ENCODE results near the gene CLPTM1L.
A peak's percentile ranks its signal among the peaks of the same experiment; 100 is the strongest.

The CLPTM1L gene

DNA sequence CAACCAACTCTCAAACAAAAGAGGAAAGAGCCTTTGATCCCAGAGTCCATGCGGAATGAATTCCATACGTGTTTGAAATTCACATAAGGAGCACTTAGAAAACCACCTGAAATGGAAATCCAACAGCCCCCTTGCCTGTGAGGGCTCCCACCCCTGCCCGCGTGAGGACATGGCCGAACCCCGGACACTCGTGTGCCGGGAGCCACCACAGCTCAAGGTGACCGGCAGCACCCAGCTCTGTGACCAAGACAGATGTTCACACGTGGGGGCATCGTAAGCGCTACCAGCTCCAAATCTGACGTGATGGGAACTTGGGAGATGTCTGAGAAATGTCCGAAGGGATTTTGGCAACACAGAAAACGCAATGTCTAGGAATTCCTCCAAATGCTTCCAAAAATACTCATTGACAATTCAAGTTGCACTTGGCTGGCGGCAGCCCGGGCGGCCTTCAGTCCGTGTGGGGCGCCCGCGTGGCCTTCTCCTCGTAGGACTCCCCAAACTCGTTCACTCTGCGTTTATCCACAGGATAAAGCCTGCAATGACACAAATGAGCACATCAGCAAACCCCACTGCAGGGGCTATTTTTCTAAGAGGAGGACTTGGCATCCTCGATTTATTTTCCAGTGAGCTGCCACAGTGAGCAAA lies 26.9 kb downstream of the CLPTM1L start:
- TF ChIP-seq, protein P1, sequence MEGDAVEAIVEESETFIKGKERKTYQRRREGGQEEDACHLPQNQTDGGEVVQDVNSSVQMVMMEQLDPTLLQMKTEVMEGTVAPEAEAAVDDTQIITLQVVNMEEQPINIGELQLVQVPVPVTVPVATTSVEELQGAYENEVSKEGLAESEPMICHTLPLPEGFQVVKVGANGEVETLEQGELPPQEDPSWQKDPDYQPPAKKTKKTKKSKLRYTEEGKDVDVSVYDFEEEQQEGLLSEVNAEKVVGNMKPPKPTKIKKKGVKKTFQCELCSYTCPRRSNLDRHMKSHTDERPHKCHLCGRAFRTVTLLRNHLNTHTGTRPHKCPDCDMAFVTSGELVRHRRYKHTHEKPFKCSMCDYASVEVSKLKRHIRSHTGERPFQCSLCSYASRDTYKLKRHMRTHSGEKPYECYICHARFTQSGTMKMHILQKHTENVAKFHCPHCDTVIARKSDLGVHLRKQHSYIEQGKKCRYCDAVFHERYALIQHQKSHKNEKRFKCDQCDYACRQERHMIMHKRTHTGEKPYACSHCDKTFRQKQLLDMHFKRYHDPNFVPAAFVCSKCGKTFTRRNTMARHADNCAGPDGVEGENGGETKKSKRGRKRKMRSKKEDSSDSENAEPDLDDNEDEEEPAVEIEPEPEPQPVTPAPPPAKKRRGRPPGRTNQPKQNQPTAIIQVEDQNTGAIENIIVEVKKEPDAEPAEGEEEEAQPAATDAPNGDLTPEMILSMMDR (IDR thresholded peaks at IDR 0.05): no peak
- no peak for TF ChIP-seq ZFX (IDR thresholded peaks at IDR 0.05; ENCODE audit: borderline replicate concordance)
- H3K27ac ChIP-seq: peak overlapping the region; percentile 95; the same call in 1 of the 2 replicates

DNA sequence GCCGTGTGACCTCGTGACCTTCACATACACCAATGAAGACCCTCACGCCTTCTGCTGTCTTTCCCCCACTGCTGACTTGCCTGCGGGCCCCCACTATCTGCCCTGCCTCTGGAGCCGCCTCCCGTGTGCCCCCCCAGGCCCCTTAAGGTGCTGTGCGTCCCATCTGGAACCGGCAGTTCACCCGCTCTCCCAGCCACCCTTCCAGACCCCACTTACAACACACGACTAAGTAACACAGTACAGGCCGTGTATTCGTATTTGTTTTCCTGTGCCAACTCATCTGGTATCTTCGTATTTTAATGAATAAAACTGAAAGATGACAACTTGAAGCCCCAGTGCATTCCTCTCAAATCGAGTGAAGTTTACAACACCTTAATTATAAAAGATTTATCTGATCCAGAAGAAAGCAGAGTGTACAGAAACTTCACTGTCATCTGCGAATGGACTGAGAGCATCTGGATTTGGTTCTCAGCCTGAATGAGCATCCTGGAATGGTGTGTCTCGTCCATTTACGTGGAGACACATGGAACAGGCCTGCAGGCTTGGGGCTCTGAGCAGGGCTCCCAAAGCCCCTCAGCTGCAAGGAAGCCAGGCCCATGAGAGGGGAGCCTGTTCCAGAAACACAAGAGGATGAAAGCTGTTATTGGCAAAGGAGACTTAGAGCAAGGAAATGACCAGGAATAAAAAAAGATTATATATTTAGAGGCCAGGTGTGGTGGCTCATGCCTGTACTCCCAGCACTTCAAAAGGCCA lies 28.1 kb downstream of the CLPTM1L start:
- no peak for TF ChIP-seq ZFX (IDR thresholded peaks at IDR 0.05; ENCODE audit: borderline replicate concordance)
- TF ChIP-seq, protein P1 (IDR thresholded peaks at IDR 0.05): no peak
- H3K27ac ChIP-seq: peak overlapping the region; percentile 95

DNA sequence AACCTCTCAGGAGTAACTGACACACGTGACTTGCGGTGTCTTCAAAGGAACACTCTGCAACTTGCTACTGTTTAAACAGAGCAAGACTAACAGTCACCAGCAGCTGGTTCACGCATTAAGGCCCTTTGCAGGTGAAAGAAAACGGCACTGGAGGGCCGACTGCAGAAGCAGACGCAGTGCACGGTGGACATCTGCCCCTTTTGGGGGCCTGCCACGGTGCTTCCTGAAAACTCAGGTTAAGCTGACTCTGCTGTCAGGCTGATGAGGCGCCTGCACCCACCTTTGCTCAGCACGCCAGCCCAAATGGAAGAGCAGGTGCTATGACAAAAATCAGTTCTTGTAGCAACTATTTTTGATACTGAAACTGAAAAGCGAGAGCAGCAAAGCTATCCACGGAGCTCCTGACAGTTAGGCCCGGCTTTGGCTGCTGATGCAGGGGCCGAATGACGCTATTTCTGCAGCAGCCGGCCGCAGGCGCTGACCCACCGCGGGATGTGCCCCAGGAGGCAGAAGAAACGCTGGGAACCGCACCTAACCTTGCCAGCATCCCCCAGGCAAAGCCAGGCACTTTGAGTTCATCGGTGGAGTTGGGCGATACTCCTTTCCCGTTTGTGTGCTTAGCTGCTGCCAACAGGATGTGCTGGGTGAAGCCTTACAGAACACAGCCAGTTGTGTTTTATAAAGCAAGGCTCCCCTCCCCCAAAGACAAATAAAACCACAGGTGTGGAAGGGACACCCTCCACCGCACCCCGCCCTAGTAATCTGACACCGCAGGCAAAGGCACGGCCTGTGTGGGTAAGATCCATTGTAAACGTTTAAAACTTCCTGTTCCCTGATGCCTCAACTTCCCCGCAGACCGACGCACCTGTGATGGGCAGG lies 29.0 kb downstream of the CLPTM1L start:
- peak overlapping the region; percentile 95 for H3K27ac ChIP-seq
- TF ChIP-seq ZFX (IDR thresholded peaks at IDR 0.05; ENCODE audit: borderline replicate concordance): no peak
- TF ChIP-seq, protein P1 (IDR thresholded peaks at IDR 0.05): peak; percentile 12; the same call in 1 of the 2 replicates

DNA sequence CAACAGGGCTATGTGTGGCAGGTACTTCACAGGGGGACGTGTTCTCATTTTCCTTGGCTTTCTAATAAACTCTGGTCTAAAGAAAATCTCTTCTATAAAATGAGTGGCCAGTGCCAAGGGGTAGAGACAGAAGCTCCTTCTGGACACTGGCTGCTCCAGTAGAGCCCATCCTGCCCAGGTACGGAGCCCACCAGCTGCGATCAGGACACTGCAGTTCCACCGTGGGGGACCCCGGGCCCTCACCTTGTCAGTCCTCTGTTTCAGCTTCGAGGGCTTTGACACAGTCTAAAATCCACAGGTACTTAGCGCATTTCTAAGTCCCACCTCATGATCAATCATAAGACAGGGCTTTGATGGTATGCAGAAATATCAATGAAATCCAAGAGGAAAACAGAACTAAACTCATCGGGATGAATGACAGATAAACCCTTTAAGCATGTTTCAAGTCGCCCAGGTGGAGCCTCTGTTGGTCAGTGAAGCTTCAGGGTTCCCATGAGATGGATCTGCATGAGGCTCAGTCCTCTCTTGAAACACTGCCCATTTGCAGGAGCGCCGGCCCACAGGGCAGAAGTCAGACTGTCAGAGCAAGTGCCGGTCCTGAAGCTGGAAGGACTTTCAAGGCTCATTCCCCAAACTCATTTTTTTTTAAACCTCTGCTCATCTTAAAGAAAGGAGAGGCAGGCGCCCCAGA lies 29.7 kb downstream of the CLPTM1L start:
- peak overlapping the region; percentile 95 for H3K27ac ChIP-seq
- TF ChIP-seq, protein P1 (IDR thresholded peaks at IDR 0.05): no peak
- TF ChIP-seq ZFX (IDR thresholded peaks at IDR 0.05; ENCODE audit: borderline replicate concordance): no peak

DNA sequence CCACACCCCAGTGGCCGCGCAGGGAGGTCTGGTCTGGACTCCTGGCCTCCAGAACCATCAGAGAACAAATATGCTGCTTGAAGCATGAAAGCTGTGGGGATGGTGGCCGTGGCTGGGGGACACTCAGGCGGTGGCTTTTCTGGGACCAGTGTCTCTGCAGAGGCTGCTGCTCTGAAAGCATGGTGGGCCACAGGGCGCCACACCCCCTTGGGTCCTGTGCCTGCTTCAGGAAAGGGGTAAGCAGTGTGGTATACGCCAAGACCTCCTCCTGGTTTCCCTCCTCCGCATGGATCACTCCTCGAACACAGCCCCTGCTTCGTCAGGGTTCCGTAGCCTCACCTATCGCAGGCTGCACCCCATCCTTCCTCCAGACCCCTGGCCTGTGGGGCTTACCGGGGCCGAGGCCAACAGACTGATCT lies 30.3 kb downstream of the CLPTM1L start:
- TF ChIP-seq ZFX (IDR thresholded peaks at IDR 0.05; ENCODE audit: borderline replicate concordance): no peak
- TF ChIP-seq, protein P1 (IDR thresholded peaks at IDR 0.05): no peak
- H3K27ac ChIP-seq: no peak overlapping the region

DNA sequence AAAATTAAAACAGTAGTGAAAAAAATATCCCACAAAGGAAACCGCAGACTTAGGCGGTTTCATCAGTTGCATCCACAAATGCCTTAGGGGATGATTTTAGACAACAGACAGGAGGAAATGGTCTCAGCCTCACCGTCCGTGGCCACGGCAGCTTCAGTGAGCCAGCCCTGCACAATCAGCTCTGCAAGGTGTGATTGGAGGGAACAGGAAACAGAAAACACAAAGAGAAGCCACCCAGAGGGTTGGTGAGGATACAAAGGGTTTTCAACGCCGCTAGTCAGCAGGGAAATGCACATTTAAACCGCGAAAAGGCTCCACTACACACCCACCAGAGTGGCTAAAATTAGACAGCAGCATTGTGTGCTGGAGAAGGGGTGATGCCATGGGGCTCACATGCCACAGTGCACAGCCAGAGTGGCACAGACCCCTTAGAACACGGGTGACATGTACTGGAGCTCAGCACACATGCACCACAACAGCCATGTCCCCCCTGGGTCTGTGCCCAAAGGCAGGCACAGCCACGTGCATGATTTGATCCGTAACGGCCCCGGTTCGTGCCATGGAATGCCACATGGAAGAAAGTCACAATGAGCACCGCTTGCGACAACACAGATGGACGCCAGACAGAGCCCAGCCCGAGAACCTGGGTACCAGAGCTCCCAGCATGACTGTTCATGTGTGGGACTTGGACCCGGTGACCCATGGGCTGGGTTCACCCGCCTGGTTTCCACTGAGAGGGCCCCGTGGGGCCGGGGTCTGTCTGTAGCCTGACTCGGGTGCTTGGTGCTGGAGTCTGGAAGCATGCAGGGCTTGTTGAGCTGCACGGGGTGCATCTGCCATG lies 31.7 kb downstream of the CLPTM1L start:
- H3K27ac ChIP-seq: no peak overlapping the region
- TF ChIP-seq, protein P1 (IDR thresholded peaks at IDR 0.05): no peak
